Memory B cell (primary cell): Measurements from ENCODE around the gene MISFA.
"Not testable (repeated sequence)": the region's sequence is repeated elsewhere in the genome, so short reads cannot be mapped to it uniquely, and the experiment has no call there.

ENCODE experiments used
- ATAC-seq: fragments of 150-1000 bp; cut with Tn5 transposase; 2 replicates; pipeline ENCODE4 v1.10.0; 2021; ENCODE audit warnings: low read depth, mild to moderate bottlenecking, moderate library complexity
- DNase-seq, 2 donors: peaks; one replicate each; pipeline ENCODE4 v3.0.0; 2022; ENCODE audit warnings: low spot score in 2 of 2
- H3K27ac Mint-ChIP-seq: one replicate; pipeline ENCODE4 v1.8.0; 2022; ENCODE audit warnings: mild to moderate bottlenecking, moderate library complexity, mixed read lengths
- H3K27me3 Mint-ChIP-seq: one replicate; pipeline ENCODE4 v1.8.0; 2022; ENCODE audit warnings: mixed read lengths
- H3K36me3 Mint-ChIP-seq: one replicate; pipeline ENCODE4 v1.8.0; 2022; ENCODE audit warnings: mild to moderate bottlenecking, mixed read lengths
- H3K4me1 Mint-ChIP-seq: one replicate; pipeline ENCODE4 v1.8.0; 2022; ENCODE audit warnings: mixed read lengths
- H3K4me3 Mint-ChIP-seq: one replicate; pipeline ENCODE4 v1.8.0; 2022; ENCODE audit warnings: mild to moderate bottlenecking, moderate library complexity, mixed read lengths
- H3K9me3 Mint-ChIP-seq: one replicate; pipeline ENCODE4 v1.8.0; 2022; ENCODE audit warnings: mixed read lengths

The MISFA gene

DNA sequence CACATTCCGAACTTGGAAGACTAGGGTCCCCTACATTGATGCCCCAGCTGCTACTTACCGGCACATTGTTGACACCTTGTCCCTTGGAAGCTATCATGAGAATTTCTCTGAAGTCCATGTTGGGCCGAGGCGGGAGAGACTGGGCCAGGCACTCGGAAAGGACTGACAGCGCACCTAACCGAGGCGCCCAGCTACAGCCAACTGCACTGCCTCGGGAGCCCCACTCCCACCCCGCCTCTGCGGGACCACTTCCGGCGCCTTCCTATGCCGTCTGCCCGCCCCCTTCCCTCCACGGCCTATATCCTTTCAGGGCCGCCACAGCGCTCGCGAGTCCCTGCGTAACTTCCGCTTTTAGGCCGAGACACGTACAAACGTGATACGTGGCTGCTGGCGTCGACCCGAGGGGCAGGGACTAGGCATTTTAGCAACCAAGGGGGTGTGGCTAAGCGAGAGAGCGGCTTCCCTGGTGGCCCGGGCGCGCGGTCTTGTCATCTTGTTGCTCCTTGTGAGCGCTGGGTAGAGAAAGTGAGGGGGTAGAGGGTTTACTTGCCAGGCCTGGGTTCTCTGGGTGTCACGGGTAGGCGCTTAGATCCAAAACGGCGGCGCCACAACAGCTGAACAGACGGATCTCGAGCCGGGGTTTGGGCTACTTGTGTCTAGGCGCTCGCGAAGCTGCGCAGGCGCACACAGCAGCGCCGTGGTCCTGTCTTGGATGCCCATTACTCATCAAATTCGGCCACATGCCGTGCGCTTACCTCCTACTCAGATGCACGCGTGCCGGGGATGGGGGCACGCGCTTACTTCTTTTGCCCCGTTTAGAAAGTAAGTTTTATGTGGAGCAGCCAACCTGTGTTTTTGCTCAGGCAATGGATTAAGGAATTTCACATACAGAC is 34.8 kb downstream of the MISFA start, which contains the start of gene SPTY2D1:
Gene SPTY2D1, minus strand, starts transcription at position 203 of the 893 bp plus-strand sequence. Its CDS starts 85 bp downstream, at position 118.
- Mint-ChIP-seq H3K27ac (peak within 1 kb of the TSS; percentile 92), H3K4me3 (peak within 1 kb of the TSS; percentile 86), H3K27me3 (peaks cover 2% of the 10 kb centered on the region), H3K4me1 (peaks cover 19% of the 10 kb centered on the region), H3K36me3 (peaks cover 3% of the 10 kb centered on the region), H3K9me3 (no peaks in the 10 kb centered on the region)
- DNase-seq = peak; percentile 87 to 92
- ATAC-seq = peak; percentile 95

DNA sequence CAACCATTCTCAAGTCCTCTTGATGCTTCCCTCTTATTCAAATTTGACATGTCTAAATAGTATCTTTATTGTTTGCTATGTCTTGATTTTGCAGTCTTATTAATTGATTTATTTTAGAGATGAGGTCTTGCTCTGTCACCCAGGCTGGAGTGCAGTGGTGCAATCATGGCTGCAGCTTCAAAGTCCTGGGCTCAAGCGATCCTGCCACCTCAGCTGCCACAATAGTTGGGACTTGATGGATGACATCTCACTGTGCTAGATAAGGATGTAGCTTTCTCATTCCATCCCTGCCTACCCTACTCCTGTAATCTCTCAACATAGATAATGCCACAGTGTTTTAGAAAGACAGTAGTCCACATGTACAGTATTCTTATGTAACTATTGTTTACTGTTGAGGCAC is 42.1 kb downstream of the MISFA start:
- Mint-ChIP-seq H3K9me3 (no peaks in the 10 kb centered on the region), H3K4me3 (no peak overlapping the region), H3K36me3 (no peaks in the 10 kb centered on the region), H3K27me3 (peaks cover 8% of the 10 kb centered on the region), H3K27ac (no peak overlapping the region), H3K4me1 (no peaks in the 10 kb centered on the region)
- no peak for DNase-seq
- no peak for ATAC-seq

DNA sequence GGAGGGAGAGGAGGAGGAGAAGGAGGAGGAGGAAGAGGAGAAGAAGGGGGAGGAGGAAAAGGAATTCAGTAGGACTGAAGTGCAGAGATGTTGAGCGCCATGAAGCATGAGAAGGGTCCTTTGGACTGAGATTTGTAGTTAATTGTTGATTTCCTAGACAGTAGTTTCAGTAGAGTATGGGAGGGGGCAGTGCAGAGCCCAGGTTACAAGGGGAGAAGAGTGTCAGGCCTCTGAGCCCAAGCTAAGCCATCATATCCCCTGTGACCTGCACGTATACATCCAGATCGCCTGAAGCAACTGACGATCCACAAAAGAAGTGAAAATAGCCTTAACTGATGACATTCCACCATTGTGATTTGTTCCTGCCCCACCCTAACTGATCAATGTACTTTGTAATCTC is 43.4 kb downstream of the MISFA start:
- not testable (repeated sequence) for ATAC-seq, H3K27me3 Mint-ChIP-seq, H3K36me3 Mint-ChIP-seq, H3K4me1 Mint-ChIP-seq, H3K4me3 Mint-ChIP-seq, H3K27ac Mint-ChIP-seq, H3K9me3 Mint-ChIP-seq, DNase-seq

DNA sequence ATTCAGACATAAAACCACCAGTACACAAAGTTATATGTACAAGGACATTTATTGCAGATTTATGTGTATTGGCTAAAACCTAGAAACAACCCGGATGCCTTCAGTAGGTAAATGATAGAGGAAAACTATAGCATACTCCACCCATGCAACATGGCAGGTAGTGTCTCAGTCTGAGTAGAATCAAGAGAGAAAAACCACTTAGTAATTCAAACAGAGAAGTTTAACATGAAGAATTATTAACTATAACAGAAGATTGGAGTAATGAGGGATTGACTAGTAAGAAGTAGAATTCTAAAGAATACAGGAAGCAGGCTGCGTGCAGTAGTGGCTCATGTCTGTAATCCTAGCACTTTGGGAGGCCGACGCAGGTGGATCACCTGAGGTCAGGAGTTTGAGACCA is 50.8 kb downstream of the MISFA start:
- Mint-ChIP-seq H3K27ac (peak overlapping the region; percentile 29), H3K9me3 (no peaks in the 10 kb centered on the region), H3K4me3 (no peak overlapping the region), H3K27me3 (no peaks in the 10 kb centered on the region), H3K36me3 (no peaks in the 10 kb centered on the region), H3K4me1 (peaks cover 5% of the 10 kb centered on the region)
- DNase-seq (no peak), ATAC-seq (no peak)

DNA sequence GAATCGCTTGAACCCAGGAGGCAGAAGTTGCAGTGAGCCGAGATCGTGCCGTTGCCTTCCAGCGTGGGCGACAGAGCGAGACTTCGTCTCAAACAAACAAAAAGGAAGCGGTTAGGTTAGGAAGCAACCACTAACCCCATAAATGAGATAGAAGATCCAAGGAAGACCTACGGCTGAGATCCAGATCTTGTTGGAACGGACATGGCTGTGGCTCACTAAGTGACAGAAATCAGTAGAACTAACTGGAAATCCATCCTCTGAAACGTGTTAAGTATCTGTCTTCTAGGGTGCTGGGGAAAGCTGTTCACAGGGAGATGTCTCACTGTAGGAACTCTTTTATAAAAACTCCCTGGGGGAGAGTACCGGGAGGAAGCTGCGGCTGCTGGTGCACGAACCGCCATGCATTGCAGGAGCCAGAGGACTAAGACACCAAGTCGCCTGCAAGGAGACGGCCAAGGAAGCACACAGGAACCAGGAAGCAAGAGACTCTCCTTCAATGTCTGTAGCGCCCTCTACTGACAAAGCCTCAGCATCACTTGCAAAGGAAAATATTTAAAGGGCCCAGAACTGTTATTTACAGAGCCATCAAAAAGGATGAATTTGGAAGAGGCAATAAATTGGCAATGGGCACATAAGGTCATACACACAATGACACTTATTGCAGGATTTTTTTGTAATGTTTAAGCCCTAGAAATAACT is 51.4 kb downstream of the MISFA start:
- DNase-seq (peak; percentile 10 to 13), ATAC-seq (peak; percentile 21)
- Mint-ChIP-seq H3K27me3 (no peaks in the 10 kb centered on the region), H3K4me1 (peaks cover 5% of the 10 kb centered on the region), H3K27ac (peak overlapping the region; percentile 29), H3K36me3 (no peaks in the 10 kb centered on the region), H3K4me3 (peak overlapping the region; percentile 16), H3K9me3 (no peaks in the 10 kb centered on the region)
